ENCODE results near the gene WDFY1. TPM values are rescaled to one million over a fixed set of nuclear protein-coding genes. Genes with fewer than 3 reads are reported as not detected.

WDFY1 gene
- total and polyA plus RNA-seq, 9 of the 15 experiments (the other 6 are each of a cell fraction or from before 2014, with no cell fraction given) = 5.4 to 27.6 (median 17.5) TPM

DNA sequence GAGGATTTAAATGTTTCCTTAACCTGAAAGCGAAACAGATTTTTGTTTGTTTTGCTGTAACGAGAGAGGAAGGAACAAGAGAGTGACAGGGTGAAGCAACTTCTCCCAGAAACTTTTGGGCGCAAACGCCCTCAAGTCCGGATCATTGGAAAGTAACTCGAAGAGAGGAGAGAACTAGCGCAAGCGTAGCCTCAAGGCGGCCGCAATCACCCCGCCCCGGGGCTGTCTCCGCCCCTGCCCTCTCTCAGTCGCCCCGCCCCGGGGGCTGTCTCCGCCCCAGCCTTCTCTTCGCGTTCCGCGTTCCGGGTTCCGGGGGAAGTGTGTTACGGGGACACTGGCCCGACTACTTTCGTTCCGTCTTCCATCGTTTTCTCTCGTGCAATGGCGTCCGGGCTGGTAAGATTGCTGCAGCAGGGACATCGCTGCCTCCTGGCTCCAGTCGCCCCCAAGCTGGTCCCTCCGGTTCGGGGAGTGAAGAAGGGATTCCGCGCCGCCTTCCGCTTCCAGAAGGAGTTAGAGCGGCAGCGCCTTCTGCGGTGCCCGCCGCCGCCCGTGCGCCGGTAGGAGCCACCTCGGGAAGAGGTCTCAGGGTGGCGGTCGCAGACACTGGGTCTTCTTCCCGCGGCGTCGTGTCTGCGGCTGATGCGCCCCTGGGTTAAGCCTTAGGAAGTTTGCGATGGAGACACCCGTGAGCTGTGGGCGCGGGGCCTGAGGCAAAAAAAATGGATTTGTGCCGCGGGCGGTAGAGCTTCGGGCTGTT is 12.1 kb upstream of the WDFY1 start, which contains the start of gene MRPL44 (continued):
- TF ChIP-seq, protein P1, sequence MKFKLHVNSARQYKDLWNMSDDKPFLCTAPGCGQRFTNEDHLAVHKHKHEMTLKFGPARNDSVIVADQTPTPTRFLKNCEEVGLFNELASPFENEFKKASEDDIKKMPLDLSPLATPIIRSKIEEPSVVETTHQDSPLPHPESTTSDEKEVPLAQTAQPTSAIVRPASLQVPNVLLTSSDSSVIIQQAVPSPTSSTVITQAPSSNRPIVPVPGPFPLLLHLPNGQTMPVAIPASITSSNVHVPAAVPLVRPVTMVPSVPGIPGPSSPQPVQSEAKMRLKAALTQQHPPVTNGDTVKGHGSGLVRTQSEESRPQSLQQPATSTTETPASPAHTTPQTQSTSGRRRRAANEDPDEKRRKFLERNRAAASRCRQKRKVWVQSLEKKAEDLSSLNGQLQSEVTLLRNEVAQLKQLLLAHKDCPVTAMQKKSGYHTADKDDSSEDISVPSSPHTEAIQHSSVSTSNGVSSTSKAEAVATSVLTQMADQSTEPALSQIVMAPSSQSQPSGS (CRISPR knock-in tag; IDR thresholded peaks at IDR 0.05) = no peak
- TF ChIP-seq TSC22D4 (tag; IDR thresholded peaks at IDR 0.05) (no peak), FOXJ3 (CRISPR knock-in tag; IDR thresholded peaks at IDR 0.05) (no peak), NFXL1 (CRISPR knock-in tag; IDR thresholded peaks at IDR 0.05) (no peak), ZNF444 (CRISPR knock-in tag; IDR thresholded peaks at IDR 0.05) (no peak), FUS (optimal IDR thresholded peaks at IDR 0.05; ENCODE audit: low read depth, low read length) (no peak), RAD21 (CRISPR knock-in tag; conservative IDR thresholded peaks at IDR 0.05 in 1 of 2, IDR thresholded peaks at IDR 0.05 in 1 of 2) (0 out of 4 replicates have a peak, but pooled peaks have one; percentile 8 to 17), GABPB1 (CRISPR knock-in tag; IDR thresholded peaks at IDR 0.05) (peak; percentile 98), RCOR1 (IDR thresholded peaks at IDR 0.05; ENCODE audit: borderline replicate concordance in 1 of 2, low read depth in 2 of 2, low read length in 2 of 2) (0 out of 4 replicates have a peak, but pooled peaks of 1 of the 2 experiments have one; percentile 46), STAG1 (CRISPR knock-in tag; IDR thresholded peaks at IDR 0.05; ENCODE audit: borderline replicate concordance) (no peak), ELF2 (CRISPR knock-in tag; IDR thresholded peaks at IDR 0.05) (peak; percentile 99), SRSF3 (IDR thresholded peaks at IDR 0.05; ENCODE audit: insufficient read depth, low read length) (no peak), ZNF140 (CRISPR knock-in tag; IDR thresholded peaks at IDR 0.05) (no peak), POLR2AphosphoS5 (IDR thresholded peaks at IDR 0.05; ENCODE audit: control insufficient read depth, insufficient read depth, low read depth, low read length) (peak; percentile 79), NFATC3 (IDR thresholded peaks at IDR 0.05) (no peak), TFAM (CRISPR knock-in tag; conservative IDR thresholded peaks at IDR 0.05) (no peak)
- TF ChIP-seq, protein P2, sequence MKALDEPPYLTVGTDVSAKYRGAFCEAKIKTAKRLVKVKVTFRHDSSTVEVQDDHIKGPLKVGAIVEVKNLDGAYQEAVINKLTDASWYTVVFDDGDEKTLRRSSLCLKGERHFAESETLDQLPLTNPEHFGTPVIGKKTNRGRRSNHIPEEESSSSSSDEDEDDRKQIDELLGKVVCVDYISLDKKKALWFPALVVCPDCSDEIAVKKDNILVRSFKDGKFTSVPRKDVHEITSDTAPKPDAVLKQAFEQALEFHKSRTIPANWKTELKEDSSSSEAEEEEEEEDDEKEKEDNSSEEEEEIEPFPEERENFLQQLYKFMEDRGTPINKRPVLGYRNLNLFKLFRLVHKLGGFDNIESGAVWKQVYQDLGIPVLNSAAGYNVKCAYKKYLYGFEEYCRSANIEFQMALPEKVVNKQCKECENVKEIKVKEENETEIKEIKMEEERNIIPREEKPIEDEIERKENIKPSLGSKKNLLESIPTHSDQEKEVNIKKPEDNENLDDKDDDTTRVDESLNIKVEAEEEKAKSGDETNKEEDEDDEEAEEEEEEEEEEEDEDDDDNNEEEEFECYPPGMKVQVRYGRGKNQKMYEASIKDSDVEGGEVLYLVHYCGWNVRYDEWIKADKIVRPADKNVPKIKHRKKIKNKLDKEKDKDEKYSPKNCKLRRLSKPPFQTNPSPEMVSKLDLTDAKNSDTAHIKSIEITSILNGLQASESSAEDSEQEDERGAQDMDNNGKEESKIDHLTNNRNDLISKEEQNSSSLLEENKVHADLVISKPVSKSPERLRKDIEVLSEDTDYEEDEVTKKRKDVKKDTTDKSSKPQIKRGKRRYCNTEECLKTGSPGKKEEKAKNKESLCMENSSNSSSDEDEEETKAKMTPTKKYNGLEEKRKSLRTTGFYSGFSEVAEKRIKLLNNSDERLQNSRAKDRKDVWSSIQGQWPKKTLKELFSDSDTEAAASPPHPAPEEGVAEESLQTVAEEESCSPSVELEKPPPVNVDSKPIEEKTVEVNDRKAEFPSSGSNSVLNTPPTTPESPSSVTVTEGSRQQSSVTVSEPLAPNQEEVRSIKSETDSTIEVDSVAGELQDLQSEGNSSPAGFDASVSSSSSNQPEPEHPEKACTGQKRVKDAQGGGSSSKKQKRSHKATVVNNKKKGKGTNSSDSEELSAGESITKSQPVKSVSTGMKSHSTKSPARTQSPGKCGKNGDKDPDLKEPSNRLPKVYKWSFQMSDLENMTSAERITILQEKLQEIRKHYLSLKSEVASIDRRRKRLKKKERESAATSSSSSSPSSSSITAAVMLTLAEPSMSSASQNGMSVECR (CRISPR knock-in tag; IDR thresholded peaks at IDR 0.05) = peak; percentile 59
- TF ChIP-seq, protein P3, sequence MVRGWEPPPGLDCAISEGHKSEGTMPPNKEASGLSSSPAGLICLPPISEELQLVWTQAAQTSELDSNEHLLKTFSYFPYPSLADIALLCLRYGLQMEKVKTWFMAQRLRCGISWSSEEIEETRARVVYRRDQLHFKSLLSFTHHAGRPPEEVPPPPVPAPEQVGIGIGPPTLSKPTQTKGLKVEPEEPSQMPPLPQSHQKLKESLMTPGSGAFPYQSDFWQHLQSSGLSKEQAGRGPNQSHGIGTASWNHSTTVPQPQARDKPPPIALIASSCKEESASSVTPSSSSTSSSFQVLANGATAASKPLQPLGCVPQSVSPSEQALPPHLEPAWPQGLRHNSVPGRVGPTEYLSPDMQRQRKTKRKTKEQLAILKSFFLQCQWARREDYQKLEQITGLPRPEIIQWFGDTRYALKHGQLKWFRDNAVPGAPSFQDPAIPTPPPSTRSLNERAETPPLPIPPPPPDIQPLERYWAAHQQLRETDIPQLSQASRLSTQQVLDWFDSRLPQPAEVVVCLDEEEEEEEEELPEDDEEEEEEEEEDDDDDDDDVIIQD (CRISPR knock-in tag; IDR thresholded peaks at IDR 0.05) = no peak
- TF ChIP-seq, protein P4, sequence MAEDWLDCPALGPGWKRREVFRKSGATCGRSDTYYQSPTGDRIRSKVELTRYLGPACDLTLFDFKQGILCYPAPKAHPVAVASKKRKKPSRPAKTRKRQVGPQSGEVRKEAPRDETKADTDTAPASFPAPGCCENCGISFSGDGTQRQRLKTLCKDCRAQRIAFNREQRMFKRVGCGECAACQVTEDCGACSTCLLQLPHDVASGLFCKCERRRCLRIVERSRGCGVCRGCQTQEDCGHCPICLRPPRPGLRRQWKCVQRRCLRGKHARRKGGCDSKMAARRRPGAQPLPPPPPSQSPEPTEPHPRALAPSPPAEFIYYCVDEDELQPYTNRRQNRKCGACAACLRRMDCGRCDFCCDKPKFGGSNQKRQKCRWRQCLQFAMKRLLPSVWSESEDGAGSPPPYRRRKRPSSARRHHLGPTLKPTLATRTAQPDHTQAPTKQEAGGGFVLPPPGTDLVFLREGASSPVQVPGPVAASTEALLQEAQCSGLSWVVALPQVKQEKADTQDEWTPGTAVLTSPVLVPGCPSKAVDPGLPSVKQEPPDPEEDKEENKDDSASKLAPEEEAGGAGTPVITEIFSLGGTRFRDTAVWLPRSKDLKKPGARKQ (CRISPR knock-in tag; IDR thresholded peaks at IDR 0.05) = no peak

Measured in K562 (cell line).